GM18867 (cell line): Measurements from ENCODE around the gene WEE1.
A peak's percentile ranks its signal among the peaks of the same experiment; 100 is the strongest.

ENCODE experiments used
- ATAC-seq: cut with Tn5 transposase; IDR thresholded peaks from one replicate; pipeline ENCODE4 v1.9.1; 2021; ENCODE audit warnings: mild to moderate bottlenecking, moderate library complexity; ENCODE audit not compliant: unreplicated experiment

WEE1 gene

GRCh38 chr11:9565822-9566560 lies 7.5 kb upstream of the WEE1 start:
- peak; percentile 80 for ATAC-seq

GRCh38 chr11:9566561-9567063 lies 6.9 kb upstream of the WEE1 start:
- no peak for ATAC-seq

- ATAC-seq, result no peak
Observed at GRCh38 chr11:9567401-9567800, 6.1 kb upstream of the WEE1 start.

GRCh38 chr11:9568161-9568853 lies 5.2 kb upstream of the WEE1 start:
- ATAC-seq, result no peak

- ATAC-seq, result no peak
Observed at GRCh38 chr11:9568854-9569587, 4.4 kb upstream of the WEE1 start.

GRCh38 chr11:9569588-9570164 lies 3.8 kb upstream of the WEE1 start:
- ATAC-seq, result no peak

GRCh38 chr11:9570313-9571025 lies 3.0 kb upstream of the WEE1 start:
- ATAC-seq, result no peak

GRCh38 chr11:9571071-9571762 lies 2.3 kb upstream of the WEE1 start:
- ATAC-seq, result no peak

- no peak for ATAC-seq
Observed at GRCh38 chr11:9571763-9572115, 1.7 kb upstream of the WEE1 start.

- ATAC-seq, result peak; percentile 3
Observed at GRCh38 chr11:9573775-9574621, 528 bp downstream of the WEE1 start.

GRCh38 chr11:9574622-9575259 lies 1.3 kb downstream of the WEE1 start:
- no peak for ATAC-seq

GRCh38 chr11:9575260-9576240 lies 2.1 kb downstream of the WEE1 start:
- no peak for ATAC-seq

GRCh38 chr11:9576701-9577381 lies 3.4 kb downstream of the WEE1 start:
- ATAC-seq, result no peak

GRCh38 chr11:9577556-9577955 lies 4.1 kb downstream of the WEE1 start:
- no peak for ATAC-seq

GRCh38 chr11:9580894-9581293 lies 7.4 kb downstream of the WEE1 start:
- ATAC-seq, result no peak

- no peak for ATAC-seq
Observed at GRCh38 chr11:9581556-9582161, 8.2 kb downstream of the WEE1 start.

- ATAC-seq, result no peak
Observed at GRCh38 chr11:9590717-9591116, 17.2 kb downstream of the WEE1 start.
